Stimulated activated CD8-positive, alpha-beta memory T cell treated with anti-CD3 and anti-CD28 coated beads, Interleukin-12 subunit alpha, Interleukin-12 subunit beta, amount 100 ng/mL, for 24 hours (primary cell): ENCODE results near the gene RHNO1.

Experiments
- DNase-seq: peaks from one replicate; pipeline ENCODE4 v3.0.0-alpha.2; 2020; ENCODE audit errors: extremely low read depth

RHNO1 gene

DNA sequence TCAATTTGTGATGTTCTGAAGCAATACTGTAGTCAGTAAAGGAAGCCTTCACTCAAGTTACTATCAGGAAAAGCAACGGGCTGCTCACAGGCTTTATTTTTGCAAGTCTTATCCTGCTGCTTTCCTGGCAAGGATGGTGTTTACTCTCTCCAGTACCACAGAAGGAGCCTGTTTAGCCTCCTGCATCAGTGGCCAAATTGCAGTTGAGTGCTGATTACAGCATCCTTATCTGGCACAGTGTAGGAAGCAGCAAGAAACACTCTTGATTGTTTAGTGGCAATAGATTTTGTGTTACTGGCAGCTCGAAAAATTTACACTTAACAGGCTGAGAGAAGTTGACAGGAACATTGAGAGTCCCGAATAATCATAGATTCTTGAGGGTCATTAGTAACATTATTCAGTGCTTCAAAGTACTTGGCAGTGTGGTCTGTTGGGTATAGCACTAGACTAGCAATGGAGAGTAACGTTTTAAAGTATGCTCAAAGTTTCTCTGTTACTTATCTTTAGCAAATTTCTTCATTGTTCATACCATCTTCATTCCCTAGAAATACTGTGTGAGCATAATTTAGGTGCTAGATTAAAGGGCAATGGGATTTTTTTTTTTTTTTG is 25.4 kb downstream of the RHNO1 start:
- DNase-seq = no peak

DNA sequence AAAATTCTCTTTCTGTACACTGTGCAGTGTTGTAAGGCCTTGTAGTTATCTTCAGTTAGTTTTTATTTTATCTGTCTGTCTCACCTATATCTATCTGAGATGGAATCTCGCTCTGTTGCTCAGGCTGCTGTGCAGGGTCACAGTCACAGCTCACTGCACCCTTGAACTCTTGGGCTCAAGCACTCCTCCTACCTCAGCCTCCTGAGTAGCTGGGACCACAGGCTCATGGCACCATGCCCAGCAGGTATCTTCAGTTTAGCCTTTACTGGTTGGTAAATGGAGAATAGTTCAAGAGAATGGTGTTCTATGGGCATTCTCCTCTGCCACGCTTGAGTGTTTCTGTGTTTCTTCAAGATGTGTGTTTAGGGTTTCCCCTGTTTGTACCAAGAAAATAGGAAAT is 27.2 kb downstream of the RHNO1 start:
- DNase-seq = no peak

DNA sequence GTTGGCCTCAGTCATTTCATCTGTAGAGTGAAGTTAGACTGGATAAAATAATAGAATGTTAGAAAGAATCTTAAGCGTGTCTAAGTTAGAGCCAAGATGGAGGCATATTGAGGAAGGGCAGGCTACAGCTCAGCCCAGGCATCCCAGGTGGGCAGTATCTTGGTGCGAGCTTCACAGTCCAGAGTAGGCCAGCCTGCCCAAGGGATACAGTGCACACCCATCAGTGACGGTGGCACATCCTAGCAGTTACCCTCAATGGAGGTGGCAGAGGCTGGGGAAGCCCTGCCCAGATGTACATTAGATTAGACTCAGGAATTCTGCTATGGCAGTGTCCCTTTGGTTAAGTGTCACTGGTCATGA is 35.2 kb downstream of the RHNO1 start:
- no peak for DNase-seq

- DNase-seq = no peak
Measured at GRCh38 chr12:2919249-2919648, 42.2 kb downstream of the RHNO1 start.

DNA sequence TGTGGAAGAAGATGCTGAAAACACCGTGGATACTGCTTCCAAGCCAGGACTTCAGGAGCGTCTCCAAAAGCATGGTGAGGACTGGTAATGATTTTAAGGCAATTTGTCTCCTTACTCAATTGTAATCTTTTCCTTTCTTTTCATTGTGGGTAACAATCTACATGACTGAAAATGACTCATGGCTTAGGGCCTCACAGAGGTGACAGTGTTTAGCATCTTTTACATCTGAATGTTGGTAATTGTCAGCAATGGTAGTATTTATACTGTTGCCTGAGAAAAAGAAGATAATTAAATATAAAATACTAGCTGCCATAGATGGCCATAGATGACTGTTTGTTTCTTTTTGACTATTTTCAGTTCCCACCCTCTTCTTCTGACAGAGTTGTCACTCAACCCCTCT is 45.3 kb downstream of the RHNO1 start:
- DNase-seq = no peak

DNA sequence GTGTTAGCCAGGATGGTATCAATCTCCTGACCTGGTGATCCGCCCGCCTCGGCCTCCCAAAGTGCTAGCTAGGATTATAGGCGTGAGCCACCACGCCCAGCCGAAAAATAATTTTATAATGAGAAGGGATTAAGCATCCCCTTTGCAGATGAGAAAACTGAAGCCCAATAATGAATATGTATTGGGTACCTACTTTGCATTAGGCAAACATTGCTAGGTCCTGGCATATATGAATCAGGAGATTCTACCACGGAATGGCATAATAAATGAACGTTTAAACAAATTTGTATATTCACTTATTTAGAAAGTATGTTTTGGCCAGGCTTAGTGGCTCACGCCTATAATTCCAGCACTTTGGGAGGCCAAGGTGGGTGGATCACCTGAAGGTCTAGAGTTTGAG is 46.0 kb downstream of the RHNO1 start:
- DNase-seq = no peak

DNA sequence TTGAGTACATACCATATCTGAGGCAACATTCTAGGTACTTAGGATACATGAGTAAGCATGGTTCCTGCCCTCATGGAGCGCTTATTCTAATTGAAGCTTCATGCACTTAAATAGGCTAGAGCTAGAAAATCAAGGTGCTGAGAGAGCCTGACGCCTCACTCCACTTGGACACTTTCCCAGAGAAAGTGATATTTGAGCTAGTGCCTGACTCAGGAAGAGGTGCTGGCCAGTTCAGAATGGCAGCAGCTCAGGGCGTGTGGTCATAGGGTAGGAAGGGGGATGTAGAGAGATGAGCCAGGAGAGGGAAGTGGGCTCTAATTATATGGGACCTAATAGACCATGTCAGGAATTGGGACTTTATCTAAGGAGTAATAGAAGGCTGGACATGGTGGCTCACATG is 47.0 kb downstream of the RHNO1 start:
- no peak for DNase-seq

DNA sequence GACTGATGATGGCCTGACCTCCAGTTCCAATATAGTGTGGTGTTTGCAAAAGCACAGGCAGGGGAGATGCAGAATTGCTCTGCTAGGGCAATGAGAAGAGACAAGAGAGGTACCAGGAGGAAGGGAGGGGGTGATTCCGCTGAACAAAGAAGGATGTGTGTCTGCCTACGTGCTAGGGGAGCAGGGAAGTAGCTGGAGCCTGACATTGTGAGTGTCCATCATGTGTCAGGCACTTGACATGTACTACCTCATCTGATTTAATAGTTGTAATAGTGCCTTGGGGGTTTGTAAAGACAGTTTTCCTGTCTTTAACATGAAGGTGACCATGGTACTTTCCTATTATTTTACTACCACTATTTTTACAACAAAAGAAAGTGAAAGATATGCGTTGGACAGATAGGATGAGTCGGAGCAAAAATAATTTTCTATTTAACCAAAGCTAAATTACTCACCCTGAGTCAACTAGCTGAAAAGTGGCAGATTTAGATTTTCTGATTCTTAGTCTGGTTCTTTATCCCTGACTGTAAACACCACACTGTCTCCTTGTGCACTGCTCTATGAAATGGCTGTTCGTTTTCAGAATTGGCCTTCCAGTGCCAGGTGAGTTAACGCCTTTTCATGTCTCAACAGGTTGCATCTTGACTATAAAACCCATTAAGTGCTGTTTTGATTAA is 48.4 kb downstream of the RHNO1 start:
- DNase-seq = no peak

- DNase-seq = no peak
Measured at GRCh38 chr12:2930865-2931264, 53.8 kb downstream of the RHNO1 start.

DNA sequence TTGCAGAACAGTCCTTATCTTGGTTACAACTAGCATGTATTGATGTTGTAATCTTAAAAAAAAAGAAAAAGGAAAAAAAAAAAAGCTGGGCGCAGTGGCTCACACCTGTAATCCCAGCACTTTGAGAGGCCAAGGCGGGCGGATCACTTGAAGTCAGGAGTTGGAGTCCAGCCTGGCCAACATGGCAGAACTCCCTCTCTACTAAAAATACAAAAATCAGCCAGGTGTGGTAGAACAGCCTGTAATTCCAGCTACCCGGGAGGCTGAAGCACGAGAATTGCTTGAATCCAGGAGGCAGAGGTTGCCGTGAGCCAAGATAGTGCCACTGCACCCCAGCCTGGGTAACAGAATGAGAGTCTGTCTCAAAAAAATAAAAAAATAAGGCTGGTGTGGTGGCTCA is 56.6 kb downstream of the RHNO1 start:
- no peak for DNase-seq

GRCh38 chr12:2934371-2934770 is 57.3 kb downstream of the RHNO1 start:
- no peak for DNase-seq

GRCh38 chr12:2936301-2936700 is 59.3 kb downstream of the RHNO1 start:
- DNase-seq = no peak

DNA sequence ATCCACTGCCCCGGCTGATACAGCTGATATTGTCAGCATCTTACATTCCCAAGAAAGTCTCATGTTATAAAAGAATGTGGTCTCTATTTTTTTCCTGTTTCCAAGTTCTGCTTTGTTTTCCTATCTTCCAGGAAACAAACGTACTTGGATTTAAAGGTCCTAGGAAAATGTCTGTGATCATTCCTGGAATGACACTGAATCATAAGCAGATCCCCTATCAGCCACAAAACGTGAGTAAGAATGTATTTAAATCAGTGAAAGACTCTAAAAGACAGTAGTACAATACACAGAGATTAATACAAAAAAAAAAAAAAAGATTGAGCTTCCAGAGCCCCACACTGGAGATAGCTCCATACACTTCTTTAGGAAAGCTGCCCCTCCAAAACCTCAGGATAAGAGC is 60.5 kb downstream of the RHNO1 start:
- DNase-seq = no peak
